ENCODE data around the gene RAB28. TPM values are rescaled to one million over a fixed set of nuclear protein-coding genes. Genes with fewer than 3 reads are reported as not detected.

Gene RAB28
- total RNA-seq, 1 experiment from 2014 or later, result 12.1 TPM

GRCh38 chr4:13484749-13485221, 645 bp upstream of the RAB28 start:
- no peaks in the 10 kb centered on the region for H3K36me3 ChIP-seq (ENCODE audit: control insufficient read depth in 1 of 2, insufficient read depth in 2 of 2, low read length in 2 of 2)
- no peaks in the 10 kb centered on the region for H3K9me2 ChIP-seq (ENCODE audit: insufficient read depth)
- no peaks in the 10 kb centered on the region for H3K27me3 ChIP-seq (ENCODE audit: insufficient read depth, low read length)
- 0 out of 2 replicates have a peak, but pooled peaks have one; percentile 1 for TF ChIP-seq EGR1 (IDR thresholded peaks at IDR 0.05; ENCODE audit: low read depth)
- TF ChIP-seq CBX3 (IDR thresholded peaks at IDR 0.05; ENCODE audit: low read depth), result no peak
- peak; percentile 48; the same call in 1 of the 2 replicates for TF ChIP-seq SIN3A (IDR thresholded peaks at IDR 0.05; ENCODE audit: low read depth)
- ATAC-seq, result peak; percentile 51
- H3K4me3 ChIP-seq (replicated peaks in 1 of 2; ENCODE audit: low read depth in 1 of 2, low read length in 2 of 2), result peak overlapping the region; percentile 65 to 79
- no peaks in the 10 kb centered on the region for H4K20me1 ChIP-seq (ENCODE audit: insufficient read depth)
- CTCF ChIA-PET, result no interaction called here
- peaks cover 40% of the 10 kb centered on the region for H3K79me2 ChIP-seq (ENCODE audit: insufficient read depth, low read length)
- POLR2A ChIA-PET, result no interaction called here
- peak overlapping the region; percentile 73 for H3K27ac ChIP-seq (ENCODE audit: low read depth, low read length)
- TSS peak; percentile 73 for BruUV-seq (replicated peaks)
- H3K9me3 ChIP-seq (ENCODE audit: control insufficient read depth in 1 of 2, insufficient read depth in 1 of 2, low read depth in 1 of 2, low read length in 2 of 2), result no peaks in the 10 kb centered on the region
- H2AFZ ChIP-seq (ENCODE audit: low read depth, low read length, poor library complexity, severe bottlenecking), result peak overlapping the region; percentile 84
- intact Hi-C loops (cut with micrococcal nuclease), result no loop called here
- H3K9ac ChIP-seq (ENCODE audit: low read length), result peak overlapping the region; percentile 88
- DNase-seq (ENCODE audit: low read depth, low spot score), result peak; percentile 16
- peak overlapping the region; percentile 94 for H3K4me2 ChIP-seq (ENCODE audit: low read length)
- peaks cover 4 to 24% of the 10 kb centered on the region in 2 experiments; a peak in 2 of 4 replicates for H3K4me1 ChIP-seq (ENCODE audit: control insufficient read depth in 1 of 2, insufficient read depth in 2 of 2, low read length in 2 of 2)
- RAD21 ChIA-PET (ENCODE audit: low non-redundant PET in 1 of 2, low total read pairs in 2 of 2, uncharacterized antibody in 2 of 2, unreplicated experiment in 2 of 2), result no interaction called here

GRCh38 chr4:13483768-13484121, 395 bp downstream of the RAB28 start:
- ATAC-seq, result peak; percentile 48
- ChIA-PET CTCF (no interaction called here), RAD21 (ENCODE audit: low non-redundant PET in 1 of 2, low total read pairs in 2 of 2, uncharacterized antibody in 2 of 2, unreplicated experiment in 2 of 2) (no interaction called here)

More at GRCh38 chr4:13483768-13484121, 395 bp downstream of the RAB28 start:
- H3K36me3 ChIP-seq (ENCODE audit: control insufficient read depth in 1 of 2, insufficient read depth in 2 of 2, low read length in 2 of 2), result no peaks in the 10 kb centered on the region
- peak overlapping the region; percentile 88 for H3K9ac ChIP-seq (ENCODE audit: low read length)
- no peaks in the 10 kb centered on the region for H3K9me3 ChIP-seq (ENCODE audit: control insufficient read depth in 1 of 2, insufficient read depth in 1 of 2, low read depth in 1 of 2, low read length in 2 of 2)
- peak overlapping the region; percentile 94 for H3K4me2 ChIP-seq (ENCODE audit: low read length)
- H4K20me1 ChIP-seq (ENCODE audit: insufficient read depth), result no peaks in the 10 kb centered on the region
- no peak for DNase-seq (ENCODE audit: low read depth, low spot score)
- H3K4me3 ChIP-seq (replicated peaks in 1 of 2; ENCODE audit: low read depth in 1 of 2, low read length in 2 of 2), result peak overlapping the region; percentile 65 to 79
- no peaks in the 10 kb centered on the region for H3K9me2 ChIP-seq (ENCODE audit: insufficient read depth)
- H2AFZ ChIP-seq (ENCODE audit: low read depth, low read length, poor library complexity, severe bottlenecking), result no peak overlapping the region
- intact Hi-C loops (cut with micrococcal nuclease), result no loop called here
- peaks cover 44% of the 10 kb centered on the region for H3K79me2 ChIP-seq (ENCODE audit: insufficient read depth, low read length)
- no peaks in the 10 kb centered on the region for H3K27me3 ChIP-seq (ENCODE audit: insufficient read depth, low read length)
- peaks cover 4 to 24% of the 10 kb centered on the region in 2 experiments; a peak in 2 of 4 replicates for H3K4me1 ChIP-seq (ENCODE audit: control insufficient read depth in 1 of 2, insufficient read depth in 2 of 2, low read length in 2 of 2)
- BruUV-seq (replicated peaks), result no TSS peak
- POLR2A ChIA-PET, result interaction anchor here (0.9 kb wide), 1 partner anchor 13 kb away, joined by 4 read pairs; no protein-coding TSS in a partner anchor
- TF ChIP-seq, protein P1, sequence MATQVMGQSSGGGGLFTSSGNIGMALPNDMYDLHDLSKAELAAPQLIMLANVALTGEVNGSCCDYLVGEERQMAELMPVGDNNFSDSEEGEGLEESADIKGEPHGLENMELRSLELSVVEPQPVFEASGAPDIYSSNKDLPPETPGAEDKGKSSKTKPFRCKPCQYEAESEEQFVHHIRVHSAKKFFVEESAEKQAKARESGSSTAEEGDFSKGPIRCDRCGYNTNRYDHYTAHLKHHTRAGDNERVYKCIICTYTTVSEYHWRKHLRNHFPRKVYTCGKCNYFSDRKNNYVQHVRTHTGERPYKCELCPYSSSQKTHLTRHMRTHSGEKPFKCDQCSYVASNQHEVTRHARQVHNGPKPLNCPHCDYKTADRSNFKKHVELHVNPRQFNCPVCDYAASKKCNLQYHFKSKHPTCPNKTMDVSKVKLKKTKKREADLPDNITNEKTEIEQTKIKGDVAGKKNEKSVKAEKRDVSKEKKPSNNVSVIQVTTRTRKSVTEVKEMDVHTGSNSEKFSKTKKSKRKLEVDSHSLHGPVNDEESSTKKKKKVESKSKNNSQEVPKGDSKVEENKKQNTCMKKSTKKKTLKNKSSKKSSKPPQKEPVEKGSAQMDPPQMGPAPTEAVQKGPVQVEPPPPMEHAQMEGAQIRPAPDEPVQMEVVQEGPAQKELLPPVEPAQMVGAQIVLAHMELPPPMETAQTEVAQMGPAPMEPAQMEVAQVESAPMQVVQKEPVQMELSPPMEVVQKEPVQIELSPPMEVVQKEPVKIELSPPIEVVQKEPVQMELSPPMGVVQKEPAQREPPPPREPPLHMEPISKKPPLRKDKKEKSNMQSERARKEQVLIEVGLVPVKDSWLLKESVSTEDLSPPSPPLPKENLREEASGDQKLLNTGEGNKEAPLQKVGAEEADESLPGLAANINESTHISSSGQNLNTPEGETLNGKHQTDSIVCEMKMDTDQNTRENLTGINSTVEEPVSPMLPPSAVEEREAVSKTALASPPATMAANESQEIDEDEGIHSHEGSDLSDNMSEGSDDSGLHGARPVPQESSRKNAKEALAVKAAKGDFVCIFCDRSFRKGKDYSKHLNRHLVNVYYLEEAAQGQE (IDR thresholded peaks at IDR 0.05; ENCODE audit: low read depth), result peak; percentile 17; the same call in 1 of the 2 replicates
- TF ChIP-seq ZFX (IDR thresholded peaks at IDR 0.05) (peak; percentile 80), POLR2A (IDR thresholded peaks at IDR 0.05; ENCODE audit: borderline replicate concordance, extremely low read depth, insufficient read depth, insufficient read length) (no peak)
- peak overlapping the region; percentile 73 for H3K27ac ChIP-seq (ENCODE audit: low read depth, low read length)

All from HCT116 (cell line).